Transverse colon (tissue), 4 donors: ENCODE measurements around the gene FOXR1. TPM values are rescaled to one million over a fixed set of nuclear protein-coding genes. Genes with fewer than 3 reads are reported as not detected.
A peak's percentile ranks its signal among the peaks of the same experiment; 100 is the strongest.

Experiments
- DNase-seq: peaks from one replicate; pipeline ENCODE4 v3.0.0-alpha.2; 2019
- H3K27ac ChIP-seq, 4 donors: fragments of 200-600 bp; sonication (generic); 2 replicates each; pipeline ENCODE4 v1.5.1; 2016 to 2018; ENCODE audit warnings: inconsistent platforms in 4 of 4
- H3K27me3 ChIP-seq: fragments of 200-600 bp; sonication (generic); 2 replicates; pipeline ENCODE4 v1.5.1; 2017; ENCODE audit warnings: inconsistent platforms
- H3K36me3 ChIP-seq, 4 donors: fragments of 200-600 bp; sonication (generic); 2 replicates each; pipeline ENCODE4 v1.5.1; 2017 to 2019; ENCODE audit warnings: inconsistent platforms in 4 of 4
- H3K4me1 ChIP-seq, 4 donors: fragments of 200-600 bp; sonication (generic); 2 replicates each; pipeline ENCODE4 v1.5.1; 2017 to 2020; ENCODE audit warnings: inconsistent platforms in 4 of 4
- H3K4me3 ChIP-seq, 4 donors: fragments of 200-600 bp; sonication (generic); 1 replicate in 1 of 4; 2 replicates in 3 of 4; pipeline versions ENCODE4 v1.5.1 to v1.6.1; 2017 to 2019; ENCODE audit warnings: inconsistent platforms in 4 of 4
- H3K9me3 ChIP-seq, 2 donors: fragments of 200-600 bp; sonication (generic); 2 replicates each; pipeline ENCODE4 v1.5.1; 2017 to 2019; ENCODE audit warnings: inconsistent platforms in 2 of 2
- CTCF ChIP-seq, 5 experiments: fragments of 200-600 bp in 3 of 5; fragments of 450-650 bp in 2 of 5; sonication (generic) in 3 of 5; IDR thresholded peaks; 1 replicate in 2 of 5; 2 replicates in 3 of 5; pipeline ENCODE4 v1.5.1; 2016 to 2017; ENCODE audit warnings: antibody characterized with exemption in 5 of 5, inconsistent platforms in 3 of 5, mild to moderate bottlenecking in 2 of 5, moderate library complexity in 1 of 5
- EP300 ChIP-seq: sonication (generic); formaldehyde crosslinking; IDR thresholded peaks from one replicate; pipeline ENCODE4 v1.6.1; 2017; ENCODE audit warnings: antibody characterized with exemption, low read depth
- POLR2A ChIP-seq: fragments of 450-650 bp; IDR thresholded peaks from one replicate; pipeline ENCODE4 v1.6.1; 2016; ENCODE audit warnings: antibody characterized with exemption, mild to moderate bottlenecking, moderate library complexity
- POLR2AphosphoS5 ChIP-seq, 3 donors: sonication (generic); formaldehyde crosslinking; IDR thresholded peaks; one replicate each; pipeline ENCODE4 v1.6.1; 2016; ENCODE audit warnings: antibody characterized with exemption in 3 of 3
- WGBS, 2 donors: methylation state at CpG; one replicate each; pipeline ENCODE4 v1.1.5; 2018; ENCODE audit warnings: low coverage in 1 of 2; 5-methylcytosine and 5-hydroxymethylcytosine counted together
- in situ Hi-C, 4 donors: fragments of 200-750 bp; cut with MboI; loops; one replicate each; pipeline versions ENCODE4 v1.15.0 to v1.15.1; 2017; ENCODE audit warnings: low sequenced_read_pairs in 3 of 4, low pct_ligation_motif_present in 1 of 4, low pct_unique_long_range_greater_than_20kb in 1 of 4
- intact Hi-C: fragments of 100-400 bp; cut with DNase I; formaldehyde crosslinking; loops from one replicate; pipeline ENCODE4 v1.15.1; 2023; ENCODE audit warnings: low total_unique reads
- total RNA-seq, 4 donors: library from RNA; depleted of rRNA; stranded (reverse); fragments of >200 nt; gene quantifications; one replicate each; pipeline ENCODE4 v1.1.0, GENCODE V29; 2016

The FOXR1 gene
- total RNA-seq, 4 donors from 2014 or later: not detected

GRCh38 chr11:118997627-118998387 lies 26.2 kb downstream of the FOXR1 start, which contains the start of gene CENATAC:
CENATAC (plus strand) TSS chr11:118998138; CDS start chr11:118998198, 60 bp downstream.
- H3K4me3 ChIP-seq: peak within 1 kb of the TSS; percentile 44 to 82 (median 70)
- peak within 1 kb of the TSS; percentile 82 to 91 (median 85) for H3K27ac ChIP-seq
- in situ Hi-C loops: no loop called here
- TF ChIP-seq CTCF (IDR thresholded peaks at IDR 0.05): peak; percentile 5 to 34 (median 13)
- TF ChIP-seq EP300: no peak
- TF ChIP-seq POLR2AphosphoS5 (IDR thresholded peaks at IDR 0.05): peak; percentile 75 to 95 (median 84)
- TF ChIP-seq POLR2A: peak; percentile 70
- intact Hi-C loops: no loop called here
- H3K36me3 ChIP-seq: peaks cover 0 to 17% (median 8%) of the 10 kb centered on the region in 4 donors
- 1% methylated on average over 44 of the region's 54 CpGs; no CpG with 5 or more reads in 1 of the 2 donors for WGBS, 2 donors
- H3K4me1 ChIP-seq: peaks cover 0 to 23% (median 16%) of the 10 kb centered on the region in 4 donors
- no peaks in the 10 kb centered on the region for H3K27me3 ChIP-seq
- no peaks in the 10 kb centered on the region for H3K9me3 ChIP-seq
- DNase-seq: peak; percentile 97

GRCh38 chr11:118998388-118998717 lies 26.8 kb downstream of the FOXR1 start:
- intact Hi-C loops (no loop called here), in situ Hi-C loops (no loop called here)
- Histone ChIP-seq H3K4me1 (peaks cover 0 to 23% (median 16%) of the 10 kb centered on the region in 4 donors), H3K4me3 (peak overlapping the region; percentile 44 to 82 (median 70)), H3K27ac (peak overlapping the region; percentile 82 to 91 (median 85)), H3K27me3 (no peaks in the 10 kb centered on the region), H3K36me3 (peaks cover 0 to 17% (median 8%) of the 10 kb centered on the region in 4 donors), H3K9me3 (no peaks in the 10 kb centered on the region)
- peak; percentile 26 for DNase-seq
- TF ChIP-seq EP300 (no peak), CTCF (IDR thresholded peaks at IDR 0.05) (no peak), POLR2A (no peak), POLR2AphosphoS5 (IDR thresholded peaks at IDR 0.05) (no peak)
- 5% methylated on average over 18 of the region's 19 CpGs; no CpG with 5 or more reads in 1 of the 2 donors for WGBS, 2 donors

- intact Hi-C loops (no loop called here), in situ Hi-C loops (no loop called here)
- H3K27me3 ChIP-seq: no peaks in the 10 kb centered on the region
- WGBS, 2 donors: 44 to 86% methylated on average over 1 to 6 of the region's 6 CpGs
- H3K4me3 ChIP-seq: peak overlapping the region in 2 of 4 donors; percentile 73 to 82
- peaks cover 0 to 23% (median 16%) of the 10 kb centered on the region in 4 donors for H3K4me1 ChIP-seq
- peaks cover 0 to 17% (median 8%) of the 10 kb centered on the region in 4 donors for H3K36me3 ChIP-seq
- DNase-seq: no peak
- TF ChIP-seq CTCF (IDR thresholded peaks at IDR 0.05): no peak
- no peak for TF ChIP-seq EP300
- TF ChIP-seq POLR2A: no peak
- TF ChIP-seq POLR2AphosphoS5 (IDR thresholded peaks at IDR 0.05): no peak
- H3K9me3 ChIP-seq: no peaks in the 10 kb centered on the region
- peak overlapping the region; percentile 82 to 91 (median 85) for H3K27ac ChIP-seq
Observed at GRCh38 chr11:118998822-118999221, 27.3 kb downstream of the FOXR1 start.

GRCh38 chr11:119000906-119001305 lies 29.3 kb downstream of the FOXR1 start:
- 40 to 68% methylated on average over 1 of the region's 1 CpG for WGBS, 2 donors
- Histone ChIP-seq H3K36me3 (peaks cover 0 to 29% (median 10%) of the 10 kb centered on the region in 4 donors), H3K27me3 (no peaks in the 10 kb centered on the region), H3K4me1 (peaks cover 0 to 23% (median 16%) of the 10 kb centered on the region in 4 donors), H3K27ac (no peak overlapping the region), H3K4me3 (no peak overlapping the region), H3K9me3 (no peaks in the 10 kb centered on the region)
- TF ChIP-seq POLR2A (no peak), POLR2AphosphoS5 (IDR thresholded peaks at IDR 0.05) (no peak), EP300 (no peak)
- in situ Hi-C loops: no loop called here
- no peak for DNase-seq
- intact Hi-C loops: no loop called here
